Neural crest cell (in vitro differentiated cells): ENCODE measurements around the gene CDK5. TPM values are rescaled to one million over a fixed set of nuclear protein-coding genes. Genes with fewer than 3 reads are reported as not detected.
A peak's percentile ranks its signal among the peaks of the same experiment; 100 is the strongest.

Experiments used
- DNase-seq: peaks from one replicate; pipeline ENCODE4 v3.0.0; 2021; ENCODE audit warnings: low read depth, mixed read lengths, low spot score
- H3K27ac Mint-ChIP-seq: one replicate; pipeline ENCODE4 v1.8.0; 2021; ENCODE audit warnings: mild to moderate bottlenecking, mixed read lengths; ENCODE audit not compliant: unreplicated experiment
- H3K27me3 Mint-ChIP-seq: 2 replicates; pipeline ENCODE4 v1.8.0; 2021; ENCODE audit warnings: low read depth, mild to moderate bottlenecking, mixed read lengths
- H3K36me3 Mint-ChIP-seq: 2 replicates; pipeline ENCODE4 v1.8.0; 2021; ENCODE audit warnings: low read depth, mild to moderate bottlenecking, mixed read lengths
- H3K4me1 Mint-ChIP-seq: 2 replicates; pipeline ENCODE4 v1.8.0; 2021; ENCODE audit warnings: mixed read lengths
- H3K4me3 Mint-ChIP-seq: one replicate; pipeline ENCODE4 v1.8.0; 2021; ENCODE audit warnings: mild to moderate bottlenecking, mixed read lengths
- H3K9me3 Mint-ChIP-seq: 2 replicates; pipeline ENCODE4 v1.8.0; 2021; ENCODE audit warnings: mixed read lengths
- total RNA-seq: library from RNA; stranded (reverse); gene quantifications from 2 replicates; pipeline ENCODE4 v1.2.1, GENCODE V29; 2021
- TF ChIP-seq, protein P1 (sequence below): fragments of 200-600 bp; sonication (generic); conservative IDR thresholded peaks from 2 replicates; pipeline ENCODE4 v1.5.0; 2021; ENCODE audit warnings: antibody characterized with exemption, mild to moderate bottlenecking

CDK5 gene
- total RNA-seq, 1 donor from 2014 or later = 38.9 TPM

DNA sequence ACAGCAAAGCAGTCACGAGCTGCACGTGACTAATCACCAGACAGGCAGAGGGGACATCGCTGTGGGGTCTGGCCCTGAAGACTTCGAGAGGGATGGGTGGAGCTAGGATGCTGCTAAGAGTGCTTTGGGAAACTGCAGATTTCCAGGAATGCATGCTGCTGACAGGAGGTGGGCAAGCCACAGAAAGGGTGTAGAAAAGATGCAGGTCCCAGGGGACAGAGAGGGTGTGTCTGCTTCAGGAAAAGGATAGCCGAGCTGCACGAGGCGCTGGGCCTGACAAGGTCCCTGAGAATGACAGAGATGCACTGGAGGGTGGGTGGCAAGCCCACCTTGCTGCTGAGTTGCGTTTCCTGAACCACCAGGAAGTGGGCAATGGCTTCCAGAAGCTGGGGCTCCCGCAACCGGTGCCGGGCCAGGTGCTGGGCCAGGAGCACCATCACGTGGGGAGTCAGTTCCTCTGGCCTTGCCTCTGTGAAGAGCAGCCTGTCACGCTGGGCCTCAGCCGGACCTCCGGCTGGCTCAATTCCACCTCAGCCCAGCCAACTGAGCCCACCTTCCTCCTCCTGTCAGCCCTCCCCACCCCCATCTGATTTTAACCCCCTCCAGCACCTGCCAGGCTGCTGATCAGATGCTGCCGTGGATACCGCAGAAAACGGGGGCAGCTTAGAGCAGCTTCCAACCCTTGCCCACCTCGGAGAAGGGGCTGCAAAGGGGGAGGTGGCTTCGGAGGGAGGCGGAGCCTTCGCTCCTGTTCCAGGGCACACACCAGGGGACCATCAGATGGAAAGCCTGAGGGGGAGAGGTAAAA, 20.7 kb upstream of the CDK5 start:
- TF ChIP-seq, protein P1, sequence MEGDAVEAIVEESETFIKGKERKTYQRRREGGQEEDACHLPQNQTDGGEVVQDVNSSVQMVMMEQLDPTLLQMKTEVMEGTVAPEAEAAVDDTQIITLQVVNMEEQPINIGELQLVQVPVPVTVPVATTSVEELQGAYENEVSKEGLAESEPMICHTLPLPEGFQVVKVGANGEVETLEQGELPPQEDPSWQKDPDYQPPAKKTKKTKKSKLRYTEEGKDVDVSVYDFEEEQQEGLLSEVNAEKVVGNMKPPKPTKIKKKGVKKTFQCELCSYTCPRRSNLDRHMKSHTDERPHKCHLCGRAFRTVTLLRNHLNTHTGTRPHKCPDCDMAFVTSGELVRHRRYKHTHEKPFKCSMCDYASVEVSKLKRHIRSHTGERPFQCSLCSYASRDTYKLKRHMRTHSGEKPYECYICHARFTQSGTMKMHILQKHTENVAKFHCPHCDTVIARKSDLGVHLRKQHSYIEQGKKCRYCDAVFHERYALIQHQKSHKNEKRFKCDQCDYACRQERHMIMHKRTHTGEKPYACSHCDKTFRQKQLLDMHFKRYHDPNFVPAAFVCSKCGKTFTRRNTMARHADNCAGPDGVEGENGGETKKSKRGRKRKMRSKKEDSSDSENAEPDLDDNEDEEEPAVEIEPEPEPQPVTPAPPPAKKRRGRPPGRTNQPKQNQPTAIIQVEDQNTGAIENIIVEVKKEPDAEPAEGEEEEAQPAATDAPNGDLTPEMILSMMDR = no peak
- peaks cover 22% of the 10 kb centered on the region for H3K4me1 Mint-ChIP-seq
- H3K27ac Mint-ChIP-seq = peak overlapping the region; percentile 14
- DNase-seq = no peak
- peak overlapping the region; percentile 91 for H3K4me3 Mint-ChIP-seq
- no peaks in the 10 kb centered on the region for H3K9me3 Mint-ChIP-seq
- no peaks in the 10 kb centered on the region for H3K27me3 Mint-ChIP-seq
- H3K36me3 Mint-ChIP-seq = peaks cover 7% of the 10 kb centered on the region

DNA sequence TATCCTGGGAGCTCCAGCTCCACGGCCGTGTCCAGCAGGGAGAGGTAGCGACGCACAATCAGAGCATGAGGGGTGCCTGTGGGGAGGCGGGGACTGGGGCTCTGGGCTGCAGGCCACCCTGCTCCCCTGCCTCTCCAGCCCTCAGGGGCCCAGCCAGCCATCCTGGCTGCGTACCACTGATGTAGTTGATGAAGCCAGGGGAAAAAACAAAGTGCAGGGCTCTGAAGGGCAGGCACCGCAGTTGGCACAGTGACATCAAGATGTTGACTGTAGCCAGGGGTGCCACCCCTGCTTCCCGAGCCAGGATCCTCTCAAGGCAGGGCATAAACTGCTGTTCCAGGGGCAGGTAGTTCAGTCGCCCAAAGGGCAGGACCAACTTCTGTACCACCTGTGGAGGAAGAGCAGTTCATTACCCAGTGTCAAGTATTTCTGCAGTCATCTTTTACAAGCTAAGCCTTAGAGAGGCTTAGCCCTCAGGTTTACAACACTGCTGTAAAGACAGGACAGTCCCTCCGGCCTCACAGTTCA, 20.1 kb upstream of the CDK5 start:
- Mint-ChIP-seq H3K4me1 (peaks cover 20% of the 10 kb centered on the region), H3K36me3 (peaks cover 7% of the 10 kb centered on the region), H3K4me3 (peak overlapping the region; percentile 91), H3K9me3 (no peaks in the 10 kb centered on the region), H3K27me3 (no peaks in the 10 kb centered on the region), H3K27ac (peak overlapping the region; percentile 14)
- TF ChIP-seq, protein P1 = no peak
- no peak for DNase-seq

DNA sequence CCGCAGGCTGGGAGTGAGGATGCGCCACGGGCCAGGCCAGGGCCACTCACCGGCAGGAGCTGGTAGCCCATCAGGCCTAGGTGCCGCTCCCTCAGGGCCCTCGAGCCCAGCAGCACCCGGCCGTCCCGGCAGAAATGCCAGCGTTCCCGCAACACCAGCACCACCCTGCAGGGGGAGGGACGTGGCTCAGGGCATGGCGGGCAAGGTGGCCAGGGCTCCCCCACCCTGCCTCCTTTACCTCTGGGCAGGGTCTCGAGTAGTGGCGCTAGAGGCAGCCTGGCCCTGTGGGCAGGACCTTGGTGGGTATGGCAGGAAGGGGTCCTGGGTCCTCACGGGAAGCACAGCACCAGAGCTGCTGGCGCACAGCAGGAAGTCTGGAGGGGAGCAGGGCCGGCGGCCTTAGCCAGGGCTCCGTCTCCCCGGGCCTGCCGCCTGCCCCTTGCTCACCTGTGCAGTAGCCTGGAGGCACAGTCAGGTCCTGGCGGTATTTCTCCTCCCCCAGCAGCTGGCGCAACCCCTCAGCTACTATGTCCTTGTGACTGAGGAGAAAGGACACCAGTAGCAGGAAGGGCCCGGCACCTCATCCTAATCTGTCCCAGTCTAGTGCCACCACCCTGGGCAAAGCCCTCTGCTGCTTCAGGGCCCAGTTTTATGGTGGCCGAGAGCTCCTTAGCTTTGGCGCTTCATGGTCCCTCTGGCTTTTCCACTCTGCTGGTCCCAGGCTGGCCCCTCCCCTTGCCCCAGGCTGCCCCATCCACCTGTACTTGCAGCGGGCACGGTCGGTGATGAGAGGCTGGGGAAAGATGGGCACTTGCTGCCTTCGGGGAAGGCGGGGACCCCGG, 19.4 kb upstream of the CDK5 start:
- Mint-ChIP-seq H3K36me3 (peaks cover 7% of the 10 kb centered on the region), H3K9me3 (no peaks in the 10 kb centered on the region), H3K27ac (no peak overlapping the region), H3K4me1 (peaks cover 17% of the 10 kb centered on the region), H3K27me3 (no peaks in the 10 kb centered on the region), H3K4me3 (peak overlapping the region; percentile 57)
- TF ChIP-seq, protein P1 = peak; percentile 46
- DNase-seq = peak; percentile 47

- Mint-ChIP-seq H3K27ac (no peak overlapping the region), H3K27me3 (no peaks in the 10 kb centered on the region), H3K36me3 (peaks cover 7% of the 10 kb centered on the region), H3K9me3 (no peaks in the 10 kb centered on the region), H3K4me1 (peaks cover 17% of the 10 kb centered on the region), H3K4me3 (peak overlapping the region; percentile 71)
- no peak for DNase-seq
- TF ChIP-seq, protein P1 = no peak
These were observed 18.3 kb upstream of the CDK5 start for GRCh38 chr7:151075978-151076426.

- no peaks in the 10 kb centered on the region for H3K27me3 Mint-ChIP-seq
- H3K4me1 Mint-ChIP-seq = peaks cover 17% of the 10 kb centered on the region
- peak overlapping the region; percentile 71 for H3K4me3 Mint-ChIP-seq
- DNase-seq = no peak
- no peaks in the 10 kb centered on the region for H3K9me3 Mint-ChIP-seq
- TF ChIP-seq, protein P1 = no peak
- peak overlapping the region; percentile 43 for H3K27ac Mint-ChIP-seq
- H3K36me3 Mint-ChIP-seq = peaks cover 7% of the 10 kb centered on the region
These were observed 17.9 kb upstream of the CDK5 start for GRCh38 chr7:151075662-151075971.
